Loucy (cell line): Measurements from ENCODE around the gene PLXNA4.

ENCODE experiments used
- EZH2phosphoT487 ChIP-seq: fragments of 200-600 bp; IDR thresholded peaks from 2 replicates; pipeline ENCODE4 v1.6.1; 2018; ENCODE audit warnings: antibody characterized with exemption, mild to moderate bottlenecking, moderate library complexity, borderline replicate concordance
- TF ChIP-seq, protein P1 (sequence below): fragments of 200-600 bp; sonication (generic); conservative IDR thresholded peaks from 2 replicates; pipeline ENCODE4 v1.5.1; 2014; ENCODE audit warnings: mild to moderate bottlenecking, antibody characterized with exemption, low read length

DNA sequence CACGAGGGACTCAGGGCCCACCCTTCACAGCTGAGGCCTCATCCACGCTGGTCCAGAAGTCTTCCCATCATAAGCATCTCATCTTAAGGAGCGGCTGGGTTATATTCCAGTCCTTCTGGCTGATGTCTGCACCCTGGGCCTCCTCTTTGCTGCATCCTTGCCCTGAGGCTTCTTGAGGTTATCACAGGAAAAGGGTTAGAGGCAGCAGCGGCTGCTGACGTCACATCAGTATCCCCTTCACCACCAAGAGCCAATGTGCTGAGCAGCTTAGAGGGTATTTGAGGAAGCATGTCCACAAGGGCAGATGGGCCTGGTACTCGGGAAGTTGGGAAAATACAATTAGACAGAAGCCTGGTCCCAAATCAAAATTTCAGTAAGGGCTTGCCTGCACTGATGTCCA is 125.1 kb downstream of the PLXNA4 start:
- TF ChIP-seq, protein P1, sequence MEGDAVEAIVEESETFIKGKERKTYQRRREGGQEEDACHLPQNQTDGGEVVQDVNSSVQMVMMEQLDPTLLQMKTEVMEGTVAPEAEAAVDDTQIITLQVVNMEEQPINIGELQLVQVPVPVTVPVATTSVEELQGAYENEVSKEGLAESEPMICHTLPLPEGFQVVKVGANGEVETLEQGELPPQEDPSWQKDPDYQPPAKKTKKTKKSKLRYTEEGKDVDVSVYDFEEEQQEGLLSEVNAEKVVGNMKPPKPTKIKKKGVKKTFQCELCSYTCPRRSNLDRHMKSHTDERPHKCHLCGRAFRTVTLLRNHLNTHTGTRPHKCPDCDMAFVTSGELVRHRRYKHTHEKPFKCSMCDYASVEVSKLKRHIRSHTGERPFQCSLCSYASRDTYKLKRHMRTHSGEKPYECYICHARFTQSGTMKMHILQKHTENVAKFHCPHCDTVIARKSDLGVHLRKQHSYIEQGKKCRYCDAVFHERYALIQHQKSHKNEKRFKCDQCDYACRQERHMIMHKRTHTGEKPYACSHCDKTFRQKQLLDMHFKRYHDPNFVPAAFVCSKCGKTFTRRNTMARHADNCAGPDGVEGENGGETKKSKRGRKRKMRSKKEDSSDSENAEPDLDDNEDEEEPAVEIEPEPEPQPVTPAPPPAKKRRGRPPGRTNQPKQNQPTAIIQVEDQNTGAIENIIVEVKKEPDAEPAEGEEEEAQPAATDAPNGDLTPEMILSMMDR, result no peak
- TF ChIP-seq EZH2phosphoT487, result no peak
